HG03060 (cell line): Measurements from ENCODE around the gene DLGAP1.

Experiments used
- ATAC-seq: cut with Tn5 transposase; IDR thresholded peaks from one replicate; pipeline ENCODE4 v1.9.1; 2021; ENCODE audit warnings: low read depth, moderate number of reproducible peaks; ENCODE audit not compliant: unreplicated experiment

Gene DLGAP1

GRCh38 chr18:4248686-4249085 is 206.4 kb downstream of the DLGAP1 start:
- ATAC-seq, result no peak

GRCh38 chr18:4246374-4246773 is 208.7 kb downstream of the DLGAP1 start:
- no peak for ATAC-seq

- no peak for ATAC-seq
These were observed 209.7 kb downstream of the DLGAP1 start for GRCh38 chr18:4245456-4245855.

GRCh38 chr18:4242431-4243161 is 212.5 kb downstream of the DLGAP1 start:
- ATAC-seq, result no peak

- no peak for ATAC-seq
These were observed 214.0 kb downstream of the DLGAP1 start for GRCh38 chr18:4241090-4241617.

GRCh38 chr18:4238966-4239365 is 216.1 kb downstream of the DLGAP1 start:
- no peak for ATAC-seq

GRCh38 chr18:4237664-4238041 is 217.5 kb downstream of the DLGAP1 start:
- ATAC-seq, result no peak

GRCh38 chr18:4236940-4237663 is 218.0 kb downstream of the DLGAP1 start:
- no peak for ATAC-seq

GRCh38 chr18:4233468-4233867 is 221.6 kb downstream of the DLGAP1 start:
- no peak for ATAC-seq

GRCh38 chr18:4232656-4233055 is 222.5 kb downstream of the DLGAP1 start:
- ATAC-seq, result no peak

- no peak for ATAC-seq
These were observed 223.8 kb downstream of the DLGAP1 start for GRCh38 chr18:4231260-4231659.

- no peak for ATAC-seq
These were observed 224.5 kb downstream of the DLGAP1 start for GRCh38 chr18:4230450-4231168.

GRCh38 chr18:4224031-4224704 is 230.9 kb downstream of the DLGAP1 start:
- ATAC-seq, result no peak

GRCh38 chr18:4211111-4211837 is 243.8 kb downstream of the DLGAP1 start:
- no peak for ATAC-seq

- ATAC-seq, result no peak
These were observed 246.7 kb downstream of the DLGAP1 start for GRCh38 chr18:4208366-4208765.

- no peak for ATAC-seq
These were observed 247.6 kb downstream of the DLGAP1 start for GRCh38 chr18:4207383-4207985.

GRCh38 chr18:4204438-4204720 is 250.7 kb downstream of the DLGAP1 start:
- no peak for ATAC-seq

GRCh38 chr18:4203568-4204437 is 251.3 kb downstream of the DLGAP1 start:
- ATAC-seq, result no peak

- no peak for ATAC-seq
These were observed 254.7 kb downstream of the DLGAP1 start for GRCh38 chr18:4200399-4200798.
